Dendritic cell treated with granulocyte-macrophage colony-stimulating factor and Interleukin-4, amounts not matched to agents 40 ng/mL and 50 ng/mL, for 4 days (primary cell): ENCODE results near the gene RAE1.

Source experiments
- H3K27ac Mint-ChIP-seq: one replicate; pipeline ENCODE4 v1.8.0; 2022; ENCODE audit warnings: mild to moderate bottlenecking, mixed read lengths
- H3K27me3 Mint-ChIP-seq: one replicate; pipeline ENCODE4 v1.8.0; 2022; ENCODE audit warnings: mild to moderate bottlenecking, mixed read lengths
- H3K36me3 Mint-ChIP-seq: one replicate; pipeline ENCODE4 v1.8.0; 2022; ENCODE audit warnings: low read depth, mixed read lengths
- H3K4me1 Mint-ChIP-seq: one replicate; pipeline ENCODE4 v1.8.0; 2022; ENCODE audit warnings: low read depth, mixed read lengths
- H3K4me3 Mint-ChIP-seq: one replicate; pipeline ENCODE4 v1.8.0; 2022; ENCODE audit warnings: mild to moderate bottlenecking, moderate library complexity, mixed read lengths
- H3K9me3 Mint-ChIP-seq: one replicate; pipeline ENCODE4 v1.8.0; 2022; ENCODE audit warnings: mixed read lengths
- intact Hi-C: fragments of 100-400 bp; cut with micrococcal nuclease; formaldehyde crosslinking; loops from one replicate; pipeline ENCODE4 v1.15.0; 2022

The RAE1 gene

GRCh38 chr20:57317789-57318371, 33.2 kb upstream of the RAE1 start:
- intact Hi-C loops, result no loop called here
- Mint-ChIP-seq H3K27ac (no peak overlapping the region), H3K4me1 (no peaks in the 10 kb centered on the region), H3K9me3 (no peaks in the 10 kb centered on the region), H3K4me3 (no peak overlapping the region), H3K27me3 (peaks cover 22% of the 10 kb centered on the region), H3K36me3 (no peaks in the 10 kb centered on the region)

DNA sequence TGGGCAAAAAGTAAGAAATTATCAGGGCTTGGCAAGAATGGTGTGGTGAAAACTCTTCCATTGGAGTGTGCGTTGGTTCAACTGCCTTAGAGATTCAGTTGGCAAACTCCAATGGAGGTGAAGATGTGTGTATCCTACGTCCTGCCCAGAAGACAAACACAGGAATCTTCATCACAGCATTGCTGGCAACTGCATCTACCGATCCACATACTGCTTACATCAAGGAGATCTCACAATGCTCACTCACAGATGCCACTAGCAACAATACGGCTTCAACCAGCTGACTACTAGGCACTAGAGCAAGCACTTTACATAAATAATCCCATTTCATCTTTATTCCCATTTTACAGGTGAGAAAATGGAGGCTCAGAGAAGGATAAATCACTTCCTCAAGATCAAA, 31.5 kb upstream of the RAE1 start:
- no peak overlapping the region for H3K4me3 Mint-ChIP-seq
- H3K27me3 Mint-ChIP-seq, result peaks cover 26% of the 10 kb centered on the region
- no peak overlapping the region for H3K27ac Mint-ChIP-seq
- H3K9me3 Mint-ChIP-seq, result no peaks in the 10 kb centered on the region
- intact Hi-C loops, result no loop called here
- no peaks in the 10 kb centered on the region for H3K4me1 Mint-ChIP-seq
- H3K36me3 Mint-ChIP-seq, result no peaks in the 10 kb centered on the region

DNA sequence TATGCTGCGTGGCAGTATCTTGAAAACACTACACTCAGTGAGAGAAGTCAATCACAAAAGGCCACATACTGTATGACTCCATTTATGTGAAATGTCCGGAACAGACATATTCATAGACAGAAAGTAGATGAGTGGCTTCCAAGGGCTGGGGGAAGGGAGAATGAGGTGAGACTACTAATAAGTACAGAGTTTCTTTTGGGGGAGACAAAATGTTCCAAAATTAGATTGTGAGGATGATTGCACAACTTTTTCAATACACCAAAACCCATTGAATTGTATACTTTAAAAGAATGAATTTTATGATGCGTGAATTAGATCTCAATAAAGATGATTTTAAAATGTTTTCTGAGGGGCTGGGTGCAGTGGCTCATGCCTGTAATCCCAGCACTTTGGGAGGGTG, 30.7 kb upstream of the RAE1 start:
- H3K27me3 Mint-ChIP-seq, result peaks cover 31% of the 10 kb centered on the region

GRCh38 chr20:57321142-57321541, 29.9 kb upstream of the RAE1 start:
- Mint-ChIP-seq H3K27ac (no peak overlapping the region), H3K4me3 (no peak overlapping the region), H3K27me3 (peaks cover 33% of the 10 kb centered on the region), H3K9me3 (no peaks in the 10 kb centered on the region), H3K4me1 (no peaks in the 10 kb centered on the region), H3K36me3 (no peaks in the 10 kb centered on the region)
- intact Hi-C loops, result no loop called here

More for the DNA sequence above, 30.7 kb upstream of the RAE1 start:
- no peak overlapping the region for H3K4me3 Mint-ChIP-seq
- no peak overlapping the region for H3K27ac Mint-ChIP-seq
- intact Hi-C loops, result no loop called here
- H3K36me3 Mint-ChIP-seq, result no peaks in the 10 kb centered on the region
- no peaks in the 10 kb centered on the region for H3K4me1 Mint-ChIP-seq
- no peaks in the 10 kb centered on the region for H3K9me3 Mint-ChIP-seq

- Mint-ChIP-seq H3K36me3 (no peaks in the 10 kb centered on the region), H3K27ac (no peak overlapping the region), H3K4me1 (no peaks in the 10 kb centered on the region), H3K4me3 (no peak overlapping the region), H3K27me3 (peaks cover 45% of the 10 kb centered on the region), H3K9me3 (no peaks in the 10 kb centered on the region)
- intact Hi-C loops, result no loop called here
These were observed 28.6 kb upstream of the RAE1 start for GRCh38 chr20:57322476-57322875.

DNA sequence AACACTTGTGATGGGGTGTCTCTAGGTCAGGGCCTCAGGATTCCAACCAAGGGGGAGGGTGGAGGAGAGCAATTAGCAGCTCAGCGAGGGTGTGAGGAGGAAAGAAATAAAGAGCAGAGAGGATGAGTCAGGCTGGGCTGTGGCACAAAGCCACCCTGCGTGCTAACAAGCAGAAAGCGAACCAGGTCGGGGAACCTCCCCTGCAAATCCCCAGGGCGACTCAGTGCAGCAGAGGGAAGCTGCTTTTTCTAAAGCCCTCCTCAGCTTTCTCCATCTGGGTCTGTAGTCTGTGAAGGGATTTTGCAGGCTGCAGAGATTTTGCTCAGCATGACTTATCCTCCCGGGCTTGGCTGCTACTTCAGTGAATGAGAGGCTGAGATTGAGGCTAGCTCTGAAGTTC, 28.0 kb upstream of the RAE1 start:
- no peaks in the 10 kb centered on the region for H3K36me3 Mint-ChIP-seq
- no peaks in the 10 kb centered on the region for H3K9me3 Mint-ChIP-seq
- no peak overlapping the region for H3K27ac Mint-ChIP-seq
- no peaks in the 10 kb centered on the region for H3K4me1 Mint-ChIP-seq
- H3K27me3 Mint-ChIP-seq, result peaks cover 50% of the 10 kb centered on the region
- intact Hi-C loops, result no loop called here
- no peak overlapping the region for H3K4me3 Mint-ChIP-seq

DNA sequence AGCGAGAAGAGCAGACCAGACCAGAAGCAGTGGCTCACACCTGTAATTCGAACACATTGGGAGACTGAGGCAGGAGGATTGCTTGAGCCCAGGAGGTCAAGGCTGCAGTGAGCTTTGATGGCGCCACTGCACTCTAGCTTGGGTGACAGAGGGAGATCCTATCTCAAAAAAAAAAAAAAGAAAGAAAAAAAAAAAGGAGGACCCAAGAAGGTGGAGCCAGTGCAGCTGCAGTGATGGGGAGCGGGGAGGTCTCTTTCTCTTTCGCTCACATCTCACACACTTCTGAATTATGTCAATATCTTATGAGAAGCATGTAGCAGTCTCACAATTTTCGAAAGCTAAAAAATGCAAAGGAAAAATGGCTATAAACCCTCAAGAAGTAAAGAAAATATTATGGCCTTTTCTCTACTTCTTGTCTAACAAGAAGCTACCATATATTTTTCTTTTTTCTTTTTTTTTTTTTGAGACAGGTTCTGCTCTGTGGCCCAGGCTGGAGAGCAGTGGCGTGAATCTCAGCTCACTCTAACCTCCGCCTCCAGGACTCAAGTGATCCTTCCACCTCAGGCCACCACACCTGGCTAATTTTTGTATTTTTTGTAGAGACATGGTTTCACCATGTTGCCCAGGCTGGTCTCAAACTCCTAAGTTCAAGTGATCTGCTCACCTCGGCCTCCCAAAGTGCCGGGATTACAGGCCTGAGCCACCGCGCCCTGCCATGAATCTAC, 25.3 kb upstream of the RAE1 start:
- Mint-ChIP-seq H3K9me3 (no peaks in the 10 kb centered on the region), H3K4me1 (no peaks in the 10 kb centered on the region), H3K4me3 (no peak overlapping the region), H3K27ac (no peak overlapping the region), H3K27me3 (peaks cover 64% of the 10 kb centered on the region), H3K36me3 (no peaks in the 10 kb centered on the region)
- intact Hi-C loops, result no loop called here

- H3K27me3 Mint-ChIP-seq, result peaks cover 63% of the 10 kb centered on the region
- no peak overlapping the region for H3K27ac Mint-ChIP-seq
- H3K36me3 Mint-ChIP-seq, result no peaks in the 10 kb centered on the region
- intact Hi-C loops, result no loop called here
- no peaks in the 10 kb centered on the region for H3K4me1 Mint-ChIP-seq
- no peak overlapping the region for H3K4me3 Mint-ChIP-seq
- H3K9me3 Mint-ChIP-seq, result no peaks in the 10 kb centered on the region
These were observed 24.2 kb upstream of the RAE1 start for GRCh38 chr20:57326667-57327455.

GRCh38 chr20:57327820-57328219, 23.2 kb upstream of the RAE1 start:
- H3K9me3 Mint-ChIP-seq, result no peaks in the 10 kb centered on the region
- H3K27me3 Mint-ChIP-seq, result peaks cover 58% of the 10 kb centered on the region
- no peak overlapping the region for H3K4me3 Mint-ChIP-seq

GRCh38 chr20:57329608-57330221, 21.3 kb upstream of the RAE1 start, which contains the start of gene SPO11:
Gene SPO11, plus strand, starts transcription at chr20:57329803. Its CDS starts 65 bp downstream, at chr20:57329868.
- Mint-ChIP-seq H3K27me3 (peaks cover 53% of the 10 kb centered on the region), H3K9me3 (no peaks in the 10 kb centered on the region), H3K4me1 (no peaks in the 10 kb centered on the region), H3K4me3 (no peak within 1 kb of the TSS), H3K36me3 (no peaks in the 10 kb centered on the region), H3K27ac (no peak within 1 kb of the TSS)
- intact Hi-C loops, result no loop called here

More at GRCh38 chr20:57327820-57328219, 23.2 kb upstream of the RAE1 start:
- Mint-ChIP-seq H3K4me1 (no peaks in the 10 kb centered on the region), H3K27ac (no peak overlapping the region), H3K36me3 (no peaks in the 10 kb centered on the region)
- intact Hi-C loops, result no loop called here

- H3K9me3 Mint-ChIP-seq, result no peaks in the 10 kb centered on the region
- intact Hi-C loops, result no loop called here
- H3K27ac Mint-ChIP-seq, result no peak overlapping the region
- H3K4me3 Mint-ChIP-seq, result no peak overlapping the region
- peaks cover 46% of the 10 kb centered on the region for H3K27me3 Mint-ChIP-seq
- H3K36me3 Mint-ChIP-seq, result no peaks in the 10 kb centered on the region
- no peaks in the 10 kb centered on the region for H3K4me1 Mint-ChIP-seq
These were observed 20.1 kb upstream of the RAE1 start for GRCh38 chr20:57330998-57331397.

GRCh38 chr20:57332105-57333089, 18.7 kb upstream of the RAE1 start:
- H3K27ac Mint-ChIP-seq, result no peak overlapping the region
- no peaks in the 10 kb centered on the region for H3K4me1 Mint-ChIP-seq
- no peaks in the 10 kb centered on the region for H3K9me3 Mint-ChIP-seq
- intact Hi-C loops, result no loop called here
- H3K36me3 Mint-ChIP-seq, result no peaks in the 10 kb centered on the region
- no peak overlapping the region for H3K4me3 Mint-ChIP-seq
- H3K27me3 Mint-ChIP-seq, result peaks cover 41% of the 10 kb centered on the region

DNA sequence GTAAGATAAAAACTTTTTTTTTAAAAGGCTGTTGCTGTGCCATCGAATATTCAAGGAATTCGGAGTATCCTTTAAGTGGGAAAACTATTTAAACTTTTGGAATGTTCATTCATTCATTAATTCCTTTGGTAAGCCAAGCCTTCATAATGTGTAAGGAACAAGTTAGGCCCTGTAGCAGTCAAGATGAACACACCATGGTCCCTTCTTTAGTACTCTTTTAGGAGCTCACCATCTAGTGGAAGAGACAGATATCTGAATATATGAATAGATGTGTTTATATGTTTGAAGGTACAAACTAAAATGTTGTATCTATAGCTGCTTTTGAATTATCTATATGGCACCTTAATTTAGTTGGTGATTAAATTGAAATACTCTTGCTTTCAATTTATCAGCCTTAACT, 15.7 kb upstream of the RAE1 start:
- intact Hi-C loops, result no loop called here

More for the DNA sequence above, 15.7 kb upstream of the RAE1 start:
- H3K27me3 Mint-ChIP-seq, result peaks cover 24% of the 10 kb centered on the region
- H3K9me3 Mint-ChIP-seq, result no peaks in the 10 kb centered on the region
- no peak overlapping the region for H3K27ac Mint-ChIP-seq
- H3K4me1 Mint-ChIP-seq, result no peaks in the 10 kb centered on the region
- no peaks in the 10 kb centered on the region for H3K36me3 Mint-ChIP-seq
- H3K4me3 Mint-ChIP-seq, result no peak overlapping the region
